ENCODE data around the gene THSD7A.

The THSD7A gene

DNA sequence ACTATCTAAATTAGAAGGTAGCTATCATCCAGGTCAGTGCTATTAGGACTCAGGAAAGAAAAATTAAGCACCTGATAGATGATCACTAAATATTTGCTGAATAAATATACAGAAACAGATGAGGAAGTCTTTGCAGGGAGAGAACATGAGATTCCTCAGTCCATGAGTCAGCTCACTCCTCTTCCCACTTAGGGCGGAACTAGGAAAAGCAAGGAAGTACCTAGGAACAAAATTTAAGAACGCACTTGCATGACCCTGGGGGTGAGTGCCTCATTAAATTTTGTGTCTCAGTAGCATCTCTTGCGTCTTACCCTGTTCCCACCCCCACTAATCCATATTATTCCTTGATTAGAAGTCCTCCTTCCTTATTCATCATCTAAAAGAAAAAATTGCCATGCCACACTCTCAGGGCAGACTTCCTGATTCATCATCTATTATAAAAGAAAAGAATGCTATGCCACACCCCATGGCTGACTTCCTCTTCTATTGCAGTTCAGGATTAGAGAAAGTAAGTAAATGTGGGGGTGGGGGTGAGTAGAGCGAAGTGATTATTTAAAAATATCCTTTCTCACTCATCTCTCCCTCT, 208.8 kb downstream of the THSD7A start:
- H3K36me3 ChIP-seq (ENCODE audit: control insufficient read depth, insufficient read depth, low read length) = no peaks in the 10 kb centered on the region
- H3K9me3 ChIP-seq (ENCODE audit: control insufficient read depth, low read length) = no peaks in the 10 kb centered on the region
- H3K4me1 ChIP-seq (ENCODE audit: control insufficient read depth, insufficient read depth, low read length) = no peaks in the 10 kb centered on the region
- WGBS, 2 experiments = 90 to 93% methylated on average over 3 of the region's 4 CpGs
- no peak overlapping the region for H3K27ac ChIP-seq (ENCODE audit: insufficient read depth, low read depth, low read length, poor library complexity, severe bottlenecking)
- no peak overlapping the region for H3K4me3 ChIP-seq (ENCODE audit: insufficient read depth, low read depth, low read length)
- H3K27me3 ChIP-seq (ENCODE audit: control insufficient read depth, insufficient read depth, low read length, poor library complexity, severe bottlenecking) = no peaks in the 10 kb centered on the region

DNA sequence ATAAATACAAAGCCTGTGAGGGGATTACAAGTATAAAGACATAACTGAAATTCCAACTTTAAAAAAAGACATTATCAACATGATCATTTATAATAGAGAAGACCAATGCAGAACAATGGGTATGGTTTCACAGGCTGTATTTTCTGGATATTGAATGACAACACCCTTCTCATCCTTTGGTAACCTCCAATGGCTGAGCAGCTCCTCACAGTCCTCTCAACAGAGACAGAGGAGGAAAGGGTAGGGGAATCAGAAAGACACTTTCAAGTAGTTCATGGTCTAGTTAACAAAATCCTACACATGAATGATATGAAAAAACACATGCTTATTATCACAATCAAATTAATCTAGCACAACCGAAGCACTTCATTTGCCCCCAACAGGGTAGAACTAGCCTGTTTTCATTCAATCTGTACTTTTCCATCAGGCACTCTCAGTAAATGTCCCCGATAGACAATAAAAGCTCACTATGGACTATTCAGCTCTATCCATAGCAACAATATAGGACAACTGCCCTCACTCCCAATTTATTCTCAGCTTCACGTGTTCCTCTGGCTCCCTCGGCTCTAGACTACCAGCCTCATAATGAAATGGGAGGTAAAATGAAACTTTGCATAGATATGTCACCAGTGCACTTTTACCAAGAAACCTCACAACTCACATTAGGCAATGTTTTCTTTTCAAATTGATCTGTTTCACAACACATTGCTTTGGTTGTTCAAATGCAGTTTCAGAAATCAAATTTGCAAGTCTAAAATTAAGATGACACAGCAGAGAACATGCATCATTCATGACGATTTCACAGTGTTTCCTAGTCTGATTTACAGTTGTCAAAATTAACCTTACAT, 211.4 kb downstream of the THSD7A start:
- Histone ChIP-seq H3K27ac (ENCODE audit: insufficient read depth, low read depth, low read length, poor library complexity, severe bottlenecking) (no peak overlapping the region), H3K27me3 (ENCODE audit: control insufficient read depth, insufficient read depth, low read length, poor library complexity, severe bottlenecking) (no peaks in the 10 kb centered on the region), H3K9me3 (ENCODE audit: control insufficient read depth, low read length) (no peaks in the 10 kb centered on the region), H3K4me3 (ENCODE audit: insufficient read depth, low read depth, low read length) (no peak overlapping the region), H3K36me3 (ENCODE audit: control insufficient read depth, insufficient read depth, low read length) (no peaks in the 10 kb centered on the region), H3K4me1 (ENCODE audit: control insufficient read depth, insufficient read depth, low read length) (no peaks in the 10 kb centered on the region)
- WGBS, 2 experiments = 87 to 90% methylated on average over 4 to 5 of the region's 5 CpGs

DNA sequence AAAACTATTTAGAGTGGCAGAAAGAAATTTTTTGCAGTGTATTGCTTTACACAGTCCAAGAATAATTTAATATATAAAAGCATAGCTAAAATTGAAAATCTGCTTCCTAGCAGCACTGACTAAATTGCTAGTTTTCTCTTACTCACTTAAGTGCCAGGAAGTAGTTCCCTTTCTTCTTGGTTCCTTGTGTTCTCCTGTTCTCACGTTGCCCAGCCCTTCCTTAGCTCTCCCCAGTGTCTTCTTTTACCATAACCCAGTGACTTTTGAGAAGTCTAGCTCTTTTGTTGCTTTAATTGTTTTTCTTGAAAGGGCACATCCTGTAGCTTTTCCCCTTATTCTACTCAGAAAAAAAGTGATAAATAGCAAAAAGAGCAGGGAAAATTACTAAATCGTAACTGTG, 215.5 kb downstream of the THSD7A start:
- Histone ChIP-seq H3K9me3 (ENCODE audit: control insufficient read depth, low read length) (no peaks in the 10 kb centered on the region), H3K27me3 (ENCODE audit: control insufficient read depth, insufficient read depth, low read length, poor library complexity, severe bottlenecking) (no peaks in the 10 kb centered on the region), H3K4me1 (ENCODE audit: control insufficient read depth, insufficient read depth, low read length) (no peaks in the 10 kb centered on the region), H3K4me3 (ENCODE audit: insufficient read depth, low read depth, low read length) (no peak overlapping the region), H3K36me3 (ENCODE audit: control insufficient read depth, insufficient read depth, low read length) (no peaks in the 10 kb centered on the region), H3K27ac (ENCODE audit: insufficient read depth, low read depth, low read length, poor library complexity, severe bottlenecking) (no peak overlapping the region)
- 25 to 64% methylated on average over 1 to 2 of the region's 2 CpGs for WGBS, 2 experiments

DNA sequence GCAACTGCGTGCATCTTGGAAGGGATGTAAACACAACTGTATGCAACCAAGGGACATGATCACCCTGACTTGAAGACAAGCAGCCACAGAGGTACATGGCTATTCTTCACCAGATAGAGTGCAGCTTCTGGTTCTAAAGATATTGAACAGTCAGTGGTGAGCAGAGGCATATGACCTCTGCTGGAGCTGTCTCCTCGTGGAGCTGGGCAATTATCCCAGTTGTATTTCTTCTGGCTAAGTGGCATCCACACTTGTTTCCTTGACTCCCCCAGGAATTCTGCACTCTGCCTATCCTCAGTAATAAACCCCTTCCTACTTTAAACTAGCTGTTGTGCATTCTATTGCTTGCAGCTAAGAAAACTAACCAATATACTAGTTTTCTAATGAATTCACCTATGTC, 216.8 kb downstream of the THSD7A start:
- 91 to 93% methylated on average over 2 of the region's 2 CpGs for WGBS, 2 experiments
- H3K4me3 ChIP-seq (ENCODE audit: insufficient read depth, low read depth, low read length) = no peak overlapping the region
- no peaks in the 10 kb centered on the region for H3K27me3 ChIP-seq (ENCODE audit: control insufficient read depth, insufficient read depth, low read length, poor library complexity, severe bottlenecking)
- no peak overlapping the region for H3K27ac ChIP-seq (ENCODE audit: insufficient read depth, low read depth, low read length, poor library complexity, severe bottlenecking)
- no peaks in the 10 kb centered on the region for H3K4me1 ChIP-seq (ENCODE audit: control insufficient read depth, insufficient read depth, low read length)
- H3K9me3 ChIP-seq (ENCODE audit: control insufficient read depth, low read length) = no peaks in the 10 kb centered on the region
- no peaks in the 10 kb centered on the region for H3K36me3 ChIP-seq (ENCODE audit: control insufficient read depth, insufficient read depth, low read length)

DNA sequence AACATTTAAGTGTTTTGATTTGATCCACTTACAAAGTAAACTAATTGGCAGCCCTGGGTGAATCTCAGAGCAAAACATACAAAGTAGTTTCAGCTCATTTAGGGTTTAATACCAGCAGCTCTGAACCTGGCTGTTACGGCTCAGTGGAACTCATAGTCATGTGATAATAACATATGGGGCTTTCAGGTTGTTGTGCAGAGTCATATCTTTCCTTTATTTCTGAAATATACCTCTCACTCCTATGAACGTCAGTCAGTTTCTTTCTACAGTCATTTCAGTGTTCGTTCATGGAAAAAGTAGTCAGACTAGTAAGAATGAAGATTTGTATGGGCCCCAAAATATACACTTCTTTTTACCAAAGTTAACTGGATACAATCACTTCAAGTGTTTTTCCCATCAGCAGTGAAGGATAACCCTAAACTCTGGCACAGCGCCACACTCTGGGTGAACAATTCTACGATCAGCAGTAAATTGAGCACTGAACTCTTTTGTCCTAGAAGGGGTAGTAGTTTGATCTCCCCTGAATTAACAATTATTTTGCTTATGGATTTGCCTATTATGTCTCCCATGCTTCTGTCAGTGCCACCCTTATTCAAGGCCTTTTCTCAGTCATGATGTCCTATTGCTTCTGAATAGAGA, 218.6 kb downstream of the THSD7A start:
- no peaks in the 10 kb centered on the region for H3K27me3 ChIP-seq (ENCODE audit: control insufficient read depth, insufficient read depth, low read length, poor library complexity, severe bottlenecking)
- H3K27ac ChIP-seq (ENCODE audit: insufficient read depth, low read depth, low read length, poor library complexity, severe bottlenecking) = no peak overlapping the region
- 86 to 92% methylated on average over 5 of the region's 5 CpGs for WGBS, 2 experiments

DNA sequence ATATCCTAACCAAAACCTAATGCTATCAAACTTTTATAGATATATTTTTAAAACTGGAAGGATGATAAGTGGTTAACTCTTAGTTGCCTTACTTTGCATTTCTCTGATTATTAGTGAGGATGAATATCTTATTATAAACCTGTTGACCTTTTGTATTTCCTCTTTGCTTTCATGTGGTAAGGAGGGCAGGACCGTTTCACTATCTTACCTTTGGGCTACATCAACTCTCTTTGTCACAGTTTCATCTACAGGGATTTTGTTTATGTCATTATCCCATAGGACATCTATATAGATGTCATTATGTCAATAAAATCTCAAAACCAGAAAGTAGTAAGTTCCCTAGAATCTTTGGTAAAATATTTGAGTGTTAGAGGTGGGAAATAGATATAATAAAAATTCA, 219.3 kb downstream of the THSD7A start:
- Histone ChIP-seq H3K36me3 (ENCODE audit: control insufficient read depth, insufficient read depth, low read length) (no peaks in the 10 kb centered on the region), H3K27ac (ENCODE audit: insufficient read depth, low read depth, low read length, poor library complexity, severe bottlenecking) (no peak overlapping the region), H3K4me1 (ENCODE audit: control insufficient read depth, insufficient read depth, low read length) (no peaks in the 10 kb centered on the region), H3K9me3 (ENCODE audit: control insufficient read depth, low read length) (no peaks in the 10 kb centered on the region), H3K4me3 (ENCODE audit: insufficient read depth, low read depth, low read length) (no peak overlapping the region), H3K27me3 (ENCODE audit: control insufficient read depth, insufficient read depth, low read length, poor library complexity, severe bottlenecking) (no peaks in the 10 kb centered on the region)
- 86 to 100% methylated on average over 1 of the region's 1 CpG for WGBS, 2 experiments

More for the DNA sequence above, 218.6 kb downstream of the THSD7A start:
- Histone ChIP-seq H3K4me3 (ENCODE audit: insufficient read depth, low read depth, low read length) (no peak overlapping the region), H3K9me3 (ENCODE audit: control insufficient read depth, low read length) (no peaks in the 10 kb centered on the region), H3K36me3 (ENCODE audit: control insufficient read depth, insufficient read depth, low read length) (no peaks in the 10 kb centered on the region), H3K4me1 (ENCODE audit: control insufficient read depth, insufficient read depth, low read length) (no peaks in the 10 kb centered on the region)

DNA sequence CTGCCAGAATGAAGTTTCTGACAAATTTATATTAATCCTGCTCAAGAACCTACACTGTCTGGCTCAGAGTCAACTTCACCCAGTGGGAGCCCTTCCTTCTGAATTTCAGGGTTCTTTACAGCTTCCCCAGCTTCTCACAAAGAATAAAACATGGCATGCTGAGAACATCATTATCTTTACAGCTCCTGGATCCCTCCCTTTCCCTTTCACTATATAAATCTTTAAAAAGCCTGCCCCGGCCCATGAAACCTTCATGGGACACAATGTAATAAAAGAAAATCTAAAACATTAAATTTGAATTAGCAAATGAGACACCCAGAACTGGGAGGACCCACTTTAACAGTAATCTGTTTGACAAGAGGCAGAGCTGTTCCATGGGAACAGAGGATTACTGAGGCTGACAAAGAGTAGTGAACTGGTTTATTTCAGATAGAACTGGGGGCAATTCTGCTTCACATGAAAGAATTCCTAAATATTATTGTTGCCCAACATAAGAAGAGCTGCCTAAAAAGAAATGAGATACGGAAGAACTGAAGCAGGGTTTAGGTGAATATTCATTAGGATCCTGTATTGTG, 222.8 kb downstream of the THSD7A start:
- 29 to 40% methylated on average over 1 to 2 of the region's 2 CpGs for WGBS, 2 experiments
- Histone ChIP-seq H3K27ac (ENCODE audit: insufficient read depth, low read depth, low read length, poor library complexity, severe bottlenecking) (no peak overlapping the region), H3K4me1 (ENCODE audit: control insufficient read depth, insufficient read depth, low read length) (no peaks in the 10 kb centered on the region), H3K27me3 (ENCODE audit: control insufficient read depth, insufficient read depth, low read length, poor library complexity, severe bottlenecking) (no peaks in the 10 kb centered on the region), H3K4me3 (ENCODE audit: insufficient read depth, low read depth, low read length) (no peak overlapping the region), H3K36me3 (ENCODE audit: control insufficient read depth, insufficient read depth, low read length) (no peaks in the 10 kb centered on the region), H3K9me3 (ENCODE audit: control insufficient read depth, low read length) (no peaks in the 10 kb centered on the region)

DNA sequence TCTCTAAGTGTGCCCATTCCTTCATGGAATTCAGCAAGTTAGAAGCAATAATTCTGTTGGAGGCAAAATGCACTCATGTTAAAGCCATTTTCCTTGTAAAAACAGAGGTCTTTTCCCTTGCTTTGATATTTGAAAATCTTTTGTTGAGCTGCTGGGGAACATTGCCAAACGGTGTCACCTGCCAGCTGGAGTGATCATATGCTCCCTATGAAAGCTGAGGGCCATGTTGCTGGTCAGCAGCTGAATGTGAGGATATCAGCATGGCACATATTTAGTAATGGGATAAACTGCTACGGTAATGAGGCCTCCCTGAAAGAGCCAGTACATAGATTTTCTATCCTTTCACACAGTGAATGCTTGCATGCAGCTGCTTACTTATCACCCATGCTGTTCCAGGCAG, 224.3 kb downstream of the THSD7A start:
- no peak overlapping the region for H3K4me3 ChIP-seq (ENCODE audit: insufficient read depth, low read depth, low read length)
- no peak overlapping the region for H3K27ac ChIP-seq (ENCODE audit: insufficient read depth, low read depth, low read length, poor library complexity, severe bottlenecking)
- 63 to 66% methylated on average over 2 of the region's 2 CpGs for WGBS, 2 experiments
- H3K36me3 ChIP-seq (ENCODE audit: control insufficient read depth, insufficient read depth, low read length) = no peaks in the 10 kb centered on the region
- no peaks in the 10 kb centered on the region for H3K27me3 ChIP-seq (ENCODE audit: control insufficient read depth, insufficient read depth, low read length, poor library complexity, severe bottlenecking)
- no peaks in the 10 kb centered on the region for H3K4me1 ChIP-seq (ENCODE audit: control insufficient read depth, insufficient read depth, low read length)
- no peaks in the 10 kb centered on the region for H3K9me3 ChIP-seq (ENCODE audit: control insufficient read depth, low read length)

DNA sequence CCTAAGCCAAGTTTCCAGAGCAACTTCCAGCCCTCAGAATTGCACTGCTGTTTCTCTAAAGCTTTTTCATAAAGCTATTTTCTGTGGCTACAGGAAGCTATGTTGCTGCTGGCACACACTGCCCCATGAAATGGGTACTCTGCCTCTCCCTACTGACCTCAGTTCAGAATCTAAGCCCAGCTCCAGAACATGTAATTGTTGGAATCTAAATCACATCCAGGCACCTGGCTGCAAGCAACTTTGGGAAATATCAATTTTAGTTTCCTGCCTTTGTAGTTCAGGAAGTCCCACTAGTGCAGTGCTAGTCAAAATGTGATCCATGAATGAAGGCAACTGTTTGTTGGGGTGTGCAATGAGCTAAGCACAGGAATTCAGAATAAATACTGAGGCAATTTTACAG, 226.2 kb downstream of the THSD7A start:
- no peaks in the 10 kb centered on the region for H3K4me1 ChIP-seq (ENCODE audit: control insufficient read depth, insufficient read depth, low read length)
- H3K36me3 ChIP-seq (ENCODE audit: control insufficient read depth, insufficient read depth, low read length) = no peaks in the 10 kb centered on the region
- H3K9me3 ChIP-seq (ENCODE audit: control insufficient read depth, low read length) = no peaks in the 10 kb centered on the region
- H3K27me3 ChIP-seq (ENCODE audit: control insufficient read depth, insufficient read depth, low read length, poor library complexity, severe bottlenecking) = no peaks in the 10 kb centered on the region
- no peak overlapping the region for H3K27ac ChIP-seq (ENCODE audit: insufficient read depth, low read depth, low read length, poor library complexity, severe bottlenecking)
- no peak overlapping the region for H3K4me3 ChIP-seq (ENCODE audit: insufficient read depth, low read depth, low read length)

DNA sequence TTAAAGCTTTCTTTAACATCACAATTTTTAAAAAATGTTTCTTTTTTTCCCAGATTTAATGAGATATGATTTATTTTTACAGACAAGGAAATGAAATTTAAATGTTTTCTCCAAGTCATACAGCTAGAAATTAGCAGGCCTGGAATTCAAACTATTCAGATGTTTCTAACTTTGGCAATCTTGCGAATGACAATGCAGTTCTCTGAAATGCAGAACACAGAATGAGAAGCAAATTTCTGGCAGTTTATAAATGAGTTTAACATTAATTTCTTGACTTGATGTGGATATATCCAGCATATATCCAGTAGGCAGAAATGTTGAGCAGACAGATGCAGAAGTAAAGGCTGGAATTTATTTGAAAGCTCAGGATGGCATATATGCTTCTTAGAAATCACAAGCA, 227.5 kb downstream of the THSD7A start:
- Histone ChIP-seq H3K27ac (ENCODE audit: insufficient read depth, low read depth, low read length, poor library complexity, severe bottlenecking) (no peak overlapping the region), H3K4me1 (ENCODE audit: control insufficient read depth, insufficient read depth, low read length) (no peaks in the 10 kb centered on the region), H3K36me3 (ENCODE audit: control insufficient read depth, insufficient read depth, low read length) (no peaks in the 10 kb centered on the region), H3K9me3 (ENCODE audit: control insufficient read depth, low read length) (no peaks in the 10 kb centered on the region), H3K4me3 (ENCODE audit: insufficient read depth, low read depth, low read length) (no peak overlapping the region), H3K27me3 (ENCODE audit: control insufficient read depth, insufficient read depth, low read length, poor library complexity, severe bottlenecking) (no peaks in the 10 kb centered on the region)
- 93 to 97% methylated on average over 1 of the region's 1 CpG for WGBS, 2 experiments

Measured in ectodermal cell (in vitro differentiated cells).